ENCODE measurements around the gene ARL3. TPM values are rescaled to one million over a fixed set of nuclear protein-coding genes. Genes with fewer than 3 reads are reported as not detected.
A peak's percentile ranks its signal among the peaks of the same experiment; 100 is the strongest.

ARL3 gene
- total RNA-seq, 1 donor from 2014 or later, result 12.1 TPM

DNA sequence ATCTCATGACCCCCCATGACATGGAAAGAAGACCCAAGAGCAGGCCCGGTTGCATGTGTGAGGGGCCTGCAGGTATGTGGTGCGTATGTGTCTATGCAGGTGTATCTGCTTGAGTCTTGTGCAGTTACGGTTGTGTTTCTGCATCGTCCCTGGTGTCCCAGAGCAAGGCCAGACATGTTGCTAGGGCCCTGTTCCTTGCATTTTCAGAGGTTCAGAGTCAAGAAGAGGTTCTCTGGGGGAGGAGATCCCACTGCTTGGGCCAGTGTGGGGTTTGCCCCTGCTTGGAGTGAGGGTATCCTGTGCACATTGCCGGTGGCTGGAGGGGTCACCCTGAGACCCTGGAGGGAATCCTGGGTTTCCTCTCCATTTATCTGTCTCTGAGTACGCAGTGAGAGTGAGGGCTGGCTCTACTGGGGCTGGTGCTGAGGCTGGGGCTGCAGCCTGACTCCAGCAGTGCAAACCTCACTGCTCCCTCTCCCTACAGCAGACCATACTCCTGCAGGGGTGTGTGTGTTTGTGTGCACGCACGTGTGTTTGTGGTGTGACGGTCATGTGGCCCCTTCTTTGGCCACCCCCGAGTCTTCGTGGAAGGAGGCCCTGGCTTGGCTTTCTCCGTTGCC lies 65.8 kb downstream of the ARL3 start:
- H3K27ac Mint-ChIP-seq (ENCODE audit: unreplicated experiment), result peak overlapping the region; percentile 32
- peaks cover 51% of the 10 kb centered on the region for H3K4me1 Mint-ChIP-seq (ENCODE audit: low read depth)
- peak; percentile 65 for DNase-seq (ENCODE audit: low spot score)
- H3K36me3 Mint-ChIP-seq (ENCODE audit: low read depth), result peaks cover 6% of the 10 kb centered on the region
- H3K27me3 Mint-ChIP-seq (ENCODE audit: low read depth), result no peaks in the 10 kb centered on the region
- H3K9me3 Mint-ChIP-seq (ENCODE audit: low read depth), result no peaks in the 10 kb centered on the region
- TF ChIP-seq, protein P1, sequence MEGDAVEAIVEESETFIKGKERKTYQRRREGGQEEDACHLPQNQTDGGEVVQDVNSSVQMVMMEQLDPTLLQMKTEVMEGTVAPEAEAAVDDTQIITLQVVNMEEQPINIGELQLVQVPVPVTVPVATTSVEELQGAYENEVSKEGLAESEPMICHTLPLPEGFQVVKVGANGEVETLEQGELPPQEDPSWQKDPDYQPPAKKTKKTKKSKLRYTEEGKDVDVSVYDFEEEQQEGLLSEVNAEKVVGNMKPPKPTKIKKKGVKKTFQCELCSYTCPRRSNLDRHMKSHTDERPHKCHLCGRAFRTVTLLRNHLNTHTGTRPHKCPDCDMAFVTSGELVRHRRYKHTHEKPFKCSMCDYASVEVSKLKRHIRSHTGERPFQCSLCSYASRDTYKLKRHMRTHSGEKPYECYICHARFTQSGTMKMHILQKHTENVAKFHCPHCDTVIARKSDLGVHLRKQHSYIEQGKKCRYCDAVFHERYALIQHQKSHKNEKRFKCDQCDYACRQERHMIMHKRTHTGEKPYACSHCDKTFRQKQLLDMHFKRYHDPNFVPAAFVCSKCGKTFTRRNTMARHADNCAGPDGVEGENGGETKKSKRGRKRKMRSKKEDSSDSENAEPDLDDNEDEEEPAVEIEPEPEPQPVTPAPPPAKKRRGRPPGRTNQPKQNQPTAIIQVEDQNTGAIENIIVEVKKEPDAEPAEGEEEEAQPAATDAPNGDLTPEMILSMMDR (IDR thresholded peaks at IDR 0.05), result no peak
- no peak overlapping the region for H3K4me3 Mint-ChIP-seq (ENCODE audit: unreplicated experiment)

DNA sequence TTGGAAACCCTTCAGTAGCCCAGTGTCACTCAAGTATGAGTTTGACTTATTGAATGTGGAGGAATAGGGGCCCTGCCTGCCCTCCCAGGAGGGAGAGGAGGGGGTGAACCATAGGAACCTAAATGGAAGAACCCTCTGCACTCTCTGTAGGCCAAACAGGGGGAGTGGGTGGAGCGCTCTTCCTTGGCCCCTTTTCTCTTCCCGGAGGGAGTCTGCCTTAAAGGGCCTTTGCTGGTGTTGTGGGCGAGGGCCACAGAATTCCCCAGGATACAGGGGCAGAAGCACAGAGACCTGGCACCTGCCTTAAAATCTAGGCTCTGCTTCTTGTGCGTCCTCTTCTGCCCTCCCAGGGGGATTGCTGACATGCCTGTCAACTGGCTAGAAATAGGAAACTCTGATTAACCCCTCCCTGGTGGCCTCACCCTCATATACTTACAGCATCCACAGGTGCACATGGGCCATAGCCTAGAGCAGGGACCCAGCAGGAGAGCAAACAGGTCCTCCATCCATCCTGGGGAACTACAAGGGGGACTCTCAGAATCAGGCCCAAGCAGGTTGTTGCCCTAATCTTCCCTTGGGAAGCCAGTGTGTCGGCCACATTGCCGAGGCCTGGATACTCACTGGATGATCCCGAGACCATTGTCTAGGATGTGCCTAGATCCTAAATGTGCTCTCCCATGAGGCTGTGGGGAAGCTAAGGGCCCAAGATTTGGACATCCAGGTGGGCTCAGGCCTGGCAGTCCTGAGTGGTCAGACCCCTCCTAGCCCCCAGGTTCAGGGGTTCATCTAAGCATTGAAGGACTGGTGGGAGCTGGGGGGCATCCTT lies 66.5 kb downstream of the ARL3 start:
- no peaks in the 10 kb centered on the region for H3K27me3 Mint-ChIP-seq (ENCODE audit: low read depth)
- H3K9me3 Mint-ChIP-seq (ENCODE audit: low read depth), result no peaks in the 10 kb centered on the region
- peak; percentile 38 for DNase-seq (ENCODE audit: low spot score)
- H3K4me3 Mint-ChIP-seq (ENCODE audit: unreplicated experiment), result peak overlapping the region; percentile 96
- peaks cover 2% of the 10 kb centered on the region for H3K36me3 Mint-ChIP-seq (ENCODE audit: low read depth)
- H3K4me1 Mint-ChIP-seq (ENCODE audit: low read depth), result peaks cover 51% of the 10 kb centered on the region
- TF ChIP-seq, protein P1 (IDR thresholded peaks at IDR 0.05), result no peak
- H3K27ac Mint-ChIP-seq (ENCODE audit: unreplicated experiment), result peak overlapping the region; percentile 32

DNA sequence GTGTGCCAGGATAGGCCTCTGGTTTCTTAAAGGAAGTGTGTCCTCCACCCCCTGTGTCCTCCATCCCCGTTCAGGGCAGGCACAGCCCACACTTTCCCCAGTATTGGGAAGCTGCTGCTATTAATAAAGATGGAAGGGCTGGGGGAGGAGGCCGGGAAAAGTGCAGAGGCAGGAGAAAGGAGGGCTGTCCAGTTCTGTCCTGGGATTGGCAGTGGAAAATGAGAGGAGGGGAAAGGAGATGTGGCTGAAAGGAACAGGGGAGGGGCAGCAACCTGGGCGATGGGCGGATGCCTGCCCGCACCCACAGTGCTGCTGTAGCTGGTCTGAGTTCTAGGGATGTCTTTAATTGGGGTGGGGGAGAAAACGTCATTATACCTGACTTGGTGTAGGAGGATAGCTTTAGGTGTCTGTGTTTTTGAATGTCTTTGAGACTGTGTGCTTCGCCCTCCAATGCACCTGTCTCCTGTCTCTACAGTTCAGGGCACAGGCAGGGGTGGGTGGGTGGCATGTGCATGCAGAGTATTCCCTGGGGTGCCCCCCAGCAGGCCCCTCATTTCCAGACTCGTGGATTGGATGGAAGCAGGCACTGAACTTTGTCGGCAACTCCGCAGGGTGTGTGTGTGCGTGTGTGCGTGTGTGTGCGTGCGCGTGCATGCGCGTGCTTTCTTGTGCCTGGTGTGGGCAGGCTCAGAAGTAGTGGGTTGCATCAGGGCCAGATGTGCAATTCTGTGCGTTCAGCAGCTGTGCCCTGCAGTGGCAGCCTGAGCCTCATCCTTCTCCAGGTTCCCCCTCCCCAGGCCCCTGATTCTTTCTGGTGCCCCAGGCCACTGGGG lies 67.4 kb downstream of the ARL3 start:
- DNase-seq (ENCODE audit: low spot score), result peak; percentile 56
- TF ChIP-seq, protein P1 (IDR thresholded peaks at IDR 0.05), result no peak
- no peaks in the 10 kb centered on the region for H3K27me3 Mint-ChIP-seq (ENCODE audit: low read depth)
- peaks cover 52% of the 10 kb centered on the region for H3K4me1 Mint-ChIP-seq (ENCODE audit: low read depth)
- no peaks in the 10 kb centered on the region for H3K9me3 Mint-ChIP-seq (ENCODE audit: low read depth)
- peak overlapping the region; percentile 96 for H3K4me3 Mint-ChIP-seq (ENCODE audit: unreplicated experiment)
- H3K27ac Mint-ChIP-seq (ENCODE audit: unreplicated experiment), result peak overlapping the region; percentile 99
- peaks cover 2% of the 10 kb centered on the region for H3K36me3 Mint-ChIP-seq (ENCODE audit: low read depth)

DNA sequence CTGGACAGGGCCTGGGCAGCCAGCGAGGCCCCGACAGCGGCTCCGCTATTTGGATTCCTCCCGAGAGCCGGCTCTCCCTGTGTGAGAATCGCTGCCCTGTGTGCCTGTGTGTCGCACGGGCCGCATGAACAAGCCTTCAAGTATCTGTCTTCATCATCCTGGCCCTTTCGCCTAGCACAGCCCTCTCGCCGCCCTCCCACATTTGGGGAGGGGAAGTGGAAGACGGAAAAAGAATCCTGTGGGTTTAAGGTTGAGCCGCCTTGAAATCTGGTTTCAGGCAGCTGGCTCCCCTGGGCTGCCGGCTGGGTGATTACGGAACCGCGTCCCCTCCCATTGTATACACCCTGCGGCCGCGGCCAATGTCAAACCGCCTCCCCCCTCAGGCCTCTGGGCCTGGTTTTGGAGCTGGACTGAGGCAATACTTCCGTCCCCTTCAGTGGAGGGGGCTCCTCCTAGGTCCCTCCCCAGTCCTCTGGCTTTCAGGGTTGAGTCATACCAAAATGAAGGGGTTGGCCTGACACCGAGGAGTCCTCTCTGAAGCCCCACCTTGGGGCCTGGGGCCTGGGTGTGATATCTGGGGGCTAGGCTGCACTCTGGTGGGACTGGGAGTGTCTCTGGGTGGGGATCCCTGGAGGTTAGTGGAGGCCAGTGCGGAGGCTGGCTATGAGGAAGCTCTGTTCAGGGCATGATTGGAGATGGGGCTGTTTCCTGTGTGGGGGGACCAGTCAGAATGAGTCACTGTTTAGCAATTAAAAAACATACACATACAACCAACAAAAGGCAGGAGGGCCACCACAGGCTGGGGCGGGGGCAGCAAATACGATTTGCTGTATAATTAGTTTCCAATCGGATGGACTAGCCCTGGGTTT lies 68.2 kb downstream of the ARL3 start:
- peak overlapping the region; percentile 96 for H3K4me3 Mint-ChIP-seq (ENCODE audit: unreplicated experiment)
- peak overlapping the region; percentile 99 for H3K27ac Mint-ChIP-seq (ENCODE audit: unreplicated experiment)
- TF ChIP-seq, protein P1 (IDR thresholded peaks at IDR 0.05), result no peak
- H3K36me3 Mint-ChIP-seq (ENCODE audit: low read depth), result peaks cover 2% of the 10 kb centered on the region
- H3K4me1 Mint-ChIP-seq (ENCODE audit: low read depth), result peaks cover 56% of the 10 kb centered on the region
- peak; percentile 94 for DNase-seq (ENCODE audit: low spot score)
- H3K27me3 Mint-ChIP-seq (ENCODE audit: low read depth), result no peaks in the 10 kb centered on the region
- no peaks in the 10 kb centered on the region for H3K9me3 Mint-ChIP-seq (ENCODE audit: low read depth)

Measured in chondrocyte (in vitro differentiated cells).